Erythroblast (primary cell): Measurements from ENCODE around the gene GCNT4.

Source experiments
- GATA1 ChIP-seq: IDR thresholded peaks from 2 replicates; pipeline ENCODE4 v1.6.1; 2011; ENCODE audit warnings: low read depth, mild to moderate bottlenecking, control low read depth, low read length, moderate library complexity
- POLR2A ChIP-seq: IDR thresholded peaks from 2 replicates; pipeline ENCODE4 v1.6.1; 2011; ENCODE audit warnings: mild to moderate bottlenecking, low read length

DNA sequence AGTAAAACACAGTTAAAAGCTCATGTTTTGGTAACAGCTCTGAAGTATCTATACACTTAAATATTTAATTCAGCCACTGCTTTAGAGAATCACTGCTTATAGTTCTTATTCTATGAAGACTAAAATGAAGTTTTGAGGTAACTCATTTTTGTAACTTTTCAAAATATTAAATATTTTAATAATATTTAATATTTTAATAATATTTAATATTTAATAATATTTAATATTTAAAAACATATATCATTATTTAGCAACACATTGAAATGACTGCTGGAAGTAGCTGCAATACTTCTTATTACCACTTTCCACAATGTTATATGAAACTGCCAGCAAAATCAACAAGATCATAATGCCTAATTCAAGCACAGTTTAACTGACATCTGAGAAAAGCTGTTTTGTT, 18.7 kb upstream of the GCNT4 start:
- TF ChIP-seq POLR2A = no peak
- TF ChIP-seq GATA1 = no peak
